Peyer's patch (tissue), 4 donors: Measurements from ENCODE around the gene HSPBP1. TPM values are rescaled to one million over a fixed set of nuclear protein-coding genes. Genes with fewer than 3 reads are reported as not detected.

Experiments
- DNase-seq, 3 donors: peaks; one replicate each; pipeline ENCODE4 v3.0.0-alpha.2; 2017 to 2019
- H3K27ac ChIP-seq, 4 donors: fragments of 200-600 bp; sonication (generic); one replicate each; pipeline ENCODE4 v1.5.1; 2016 to 2019
- H3K27me3 ChIP-seq, 2 donors: fragments of 200-600 bp; sonication (generic); one replicate each; pipeline ENCODE4 v1.5.1; 2019
- H3K36me3 ChIP-seq, 3 donors: fragments of 200-600 bp; sonication (generic); one replicate each; pipeline ENCODE4 v1.5.1; 2016 to 2019
- H3K4me1 ChIP-seq, 4 donors: fragments of 200-600 bp; sonication (generic); one replicate each; pipeline ENCODE4 v1.5.1; 2016 to 2019
- H3K4me3 ChIP-seq, 4 donors: fragments of 200-600 bp; sonication (generic); 1 replicate in 3 of 4; 2 replicates in 1 of 4; pipeline ENCODE4 v1.5.1; 2016 to 2019; ENCODE audit warnings: mild to moderate bottlenecking in 1 of 4
- H3K9me3 ChIP-seq, 4 donors: fragments of 200-600 bp; sonication (generic); one replicate each; pipeline ENCODE4 v1.5.1; 2016 to 2019; ENCODE audit warnings: mild to moderate bottlenecking in 1 of 4
- CTCF ChIP-seq, 6 experiments: fragments of 450-650 bp in 4 of 6; fragments of 200-600 bp in 2 of 6; sonication (generic) in 1 of 6; IDR thresholded peaks; one replicate each; pipeline ENCODE4 v1.5.1; 2017 to 2019; ENCODE audit warnings: antibody characterized with exemption in 6 of 6, mild to moderate bottlenecking in 3 of 6, moderate library complexity in 1 of 6
- POLR2A ChIP-seq, 2 donors: fragments of 450-650 bp; IDR thresholded peaks; one replicate each; pipeline ENCODE4 v1.5.1; 2017; ENCODE audit warnings: antibody characterized with exemption in 2 of 2, mild to moderate bottlenecking in 2 of 2, moderate library complexity in 2 of 2
- total RNA-seq, 4 donors: library from RNA; depleted of rRNA; stranded (reverse); fragments of >200 nt; gene quantifications; one replicate each; pipeline ENCODE4 v1.1.0, GENCODE V29; 2016

The HSPBP1 gene
- total RNA-seq, 4 donors from 2014 or later, result 14.4 to 38.0 (median 25.6) TPM

GRCh38 chr19:55251341-55252081, 28.4 kb downstream of the HSPBP1 start:
- Histone ChIP-seq H3K27ac (peak overlapping the region in 2 of 4 donors; percentile 39 to 99), H3K36me3 (peaks cover 0 to 25% (median 0%) of the 10 kb centered on the region in 3 donors), H3K27me3 (no peaks in the 10 kb centered on the region), H3K4me1 (peaks cover 0 to 70% (median 51%) of the 10 kb centered on the region in 4 donors), H3K4me3 (peak overlapping the region in 1 of 4 donors; percentile 5), H3K9me3 (no peaks in the 10 kb centered on the region)
- DNase-seq, result peak in 2 of 3 donors; percentile 49 to 62
- TF ChIP-seq POLR2A (IDR thresholded peaks at IDR 0.05), result no peak
- no peak for TF ChIP-seq CTCF (IDR thresholded peaks at IDR 0.05)

- H3K27ac ChIP-seq, result no peak overlapping the region
- peaks cover 0 to 36% (median 0%) of the 10 kb centered on the region in 3 donors for H3K36me3 ChIP-seq
- no peak overlapping the region for H3K4me3 ChIP-seq
- H3K27me3 ChIP-seq, result no peaks in the 10 kb centered on the region
- TF ChIP-seq POLR2A (IDR thresholded peaks at IDR 0.05) (no peak), CTCF (IDR thresholded peaks at IDR 0.05) (no peak)
- H3K4me1 ChIP-seq, result peaks cover 0 to 59% (median 43%) of the 10 kb centered on the region in 4 donors
- no peaks in the 10 kb centered on the region for H3K9me3 ChIP-seq
- no peak for DNase-seq
Measured at GRCh38 chr19:55250262-55251036, 29.5 kb downstream of the HSPBP1 start.

- TF ChIP-seq POLR2A (IDR thresholded peaks at IDR 0.05) (no peak), CTCF (IDR thresholded peaks at IDR 0.05) (no peak)
- peaks cover 0 to 53% (median 39%) of the 10 kb centered on the region in 4 donors for H3K4me1 ChIP-seq
- no peak overlapping the region for H3K27ac ChIP-seq
- H3K4me3 ChIP-seq, result no peak overlapping the region
- H3K27me3 ChIP-seq, result no peaks in the 10 kb centered on the region
- no peak for DNase-seq
- no peaks in the 10 kb centered on the region for H3K9me3 ChIP-seq
- peaks cover 0 to 42% (median 0%) of the 10 kb centered on the region in 3 donors for H3K36me3 ChIP-seq
Measured at GRCh38 chr19:55249841-55250240, 30.1 kb downstream of the HSPBP1 start.

GRCh38 chr19:55248704-55249103, 31.2 kb downstream of the HSPBP1 start:
- H3K9me3 ChIP-seq, result no peaks in the 10 kb centered on the region
- H3K4me3 ChIP-seq, result no peak overlapping the region
- DNase-seq, result no peak
- H3K4me1 ChIP-seq, result peaks cover 0 to 49% (median 38%) of the 10 kb centered on the region in 4 donors
- no peak overlapping the region for H3K27ac ChIP-seq
- H3K27me3 ChIP-seq, result no peaks in the 10 kb centered on the region
- no peak for TF ChIP-seq POLR2A (IDR thresholded peaks at IDR 0.05)
- TF ChIP-seq CTCF (IDR thresholded peaks at IDR 0.05), result no peak
- H3K36me3 ChIP-seq, result peaks cover 0 to 53% (median 0%) of the 10 kb centered on the region in 3 donors

GRCh38 chr19:55248166-55248675, 31.7 kb downstream of the HSPBP1 start:
- H3K9me3 ChIP-seq, result no peaks in the 10 kb centered on the region
- H3K27ac ChIP-seq, result peak overlapping the region in 2 of 4 donors; percentile 33 to 52
- H3K4me1 ChIP-seq, result peaks cover 0 to 49% (median 34%) of the 10 kb centered on the region in 4 donors
- no peak overlapping the region for H3K4me3 ChIP-seq
- TF ChIP-seq CTCF (IDR thresholded peaks at IDR 0.05) (no peak), POLR2A (IDR thresholded peaks at IDR 0.05) (no peak)
- no peak for DNase-seq
- no peaks in the 10 kb centered on the region for H3K27me3 ChIP-seq
- peaks cover 0 to 58% (median 0%) of the 10 kb centered on the region in 3 donors for H3K36me3 ChIP-seq
